Fibroblast of lung (primary cell): ENCODE measurements around the gene E2F1. TPM values are rescaled to one million over a fixed set of nuclear protein-coding genes. Genes with fewer than 3 reads are reported as not detected.
"Not testable (repeated sequence)": the region's sequence is repeated elsewhere in the genome, so short reads cannot be mapped to it uniquely, and the experiment has no call there.

Experiments
- DNase-seq, 2 donors: peaks; one replicate each; pipeline versions ENCODE4 v3.0.0 to v3.0.0-alpha.2; 2010; ENCODE audit warnings: low read depth in 2 of 2
- H2AFZ ChIP-seq: 2 replicates; pipeline ENCODE4 v1.5.1; 2012; ENCODE audit warnings: low read length, control low read depth, inconsistent platforms
- H3K27ac ChIP-seq: 2 replicates; pipeline ENCODE4 v1.5.1; 2011; ENCODE audit warnings: low read length, control low read depth; ENCODE audit not compliant: insufficient read depth
- H3K27me3 ChIP-seq: 2 replicates; pipeline ENCODE4 v1.5.1; 2011; ENCODE audit warnings: mild to moderate bottlenecking, low read length; ENCODE audit not compliant: control insufficient read depth, insufficient read depth
- H3K36me3 ChIP-seq: 2 replicates; pipeline ENCODE4 v1.5.1; 2011; ENCODE audit warnings: low read length; ENCODE audit not compliant: control insufficient read depth, insufficient read depth
- H3K4me1 ChIP-seq: 2 replicates; pipeline ENCODE4 v1.5.1; 2011; ENCODE audit warnings: low read length; ENCODE audit not compliant: control insufficient read depth, insufficient read depth; ENCODE audit errors: extremely low read depth
- H3K4me2 ChIP-seq: 2 replicates; pipeline ENCODE4 v1.5.1; 2011; ENCODE audit warnings: low read length, control low read depth; ENCODE audit not compliant: insufficient read depth; ENCODE audit errors: extremely low read depth
- H3K4me3 ChIP-seq, 4 experiments: fragments of 200-600 bp in 1 of 4; sonication (generic) in 1 of 4; replicated peaks in 1 of 4; 2 replicates each; pipeline ENCODE4 v1.5.1; 2011 to 2016; ENCODE audit warnings: low read length in 4 of 4, low read depth in 3 of 4, mild to moderate bottlenecking in 3 of 4, control low read depth in 2 of 4, inconsistent platforms in 1 of 4, mixed read lengths in 1 of 4; ENCODE audit not compliant: insufficient read depth in 1 of 4; ENCODE audit errors: control extremely low read depth in 1 of 4
- H3K79me2 ChIP-seq: 2 replicates; pipeline ENCODE4 v1.5.1; 2012; ENCODE audit warnings: mild to moderate bottlenecking, low read length, inconsistent platforms; ENCODE audit not compliant: control insufficient read depth, insufficient read depth
- H3K9ac ChIP-seq: 2 replicates; pipeline ENCODE4 v1.5.1; 2011; ENCODE audit warnings: mild to moderate bottlenecking, low read length, control low read depth; ENCODE audit not compliant: insufficient read depth
- H3K9me3 ChIP-seq: 2 replicates; pipeline ENCODE4 v1.5.1; 2012; ENCODE audit warnings: low read depth, low read length; ENCODE audit not compliant: control insufficient read depth, insufficient read depth
- H4K20me1 ChIP-seq: 2 replicates; pipeline ENCODE4 v1.5.1; 2011; ENCODE audit warnings: low read length; ENCODE audit not compliant: control insufficient read depth, insufficient read depth; ENCODE audit errors: extremely low read depth
- EZH2 ChIP-seq: IDR thresholded peaks from 2 replicates; pipeline ENCODE4 v1.5.1; 2012; ENCODE audit warnings: low read length, control low read depth, mild to moderate bottlenecking; ENCODE audit errors: missing control alignments
- polyA plus RNA-seq, 2 donors: library from polyadenylated mRNA; depleted of rRNA in 1 of 2; stranded (reverse) in 1 of 2; unstranded in 1 of 2; fragments of >200 nt; gene quantifications; 2 replicates each; pipeline ENCODE4 v1.2.1, GENCODE V29; 2011 to 2012; ENCODE audit warnings: missing spikeins in 1 of 2
- total RNA-seq: library from RNA; depleted of rRNA; stranded (reverse); fragments of >200 nt; gene quantifications from 2 replicates; pipeline ENCODE4 v1.2.1, GENCODE V29; 2014
- TF ChIP-seq, protein P1 (sequence below), 2 donors: IDR thresholded peaks in 1 of 2; conservative IDR thresholded peaks in 1 of 2; 1 replicate in 1 of 2; 2 replicates in 1 of 2; pipeline ENCODE4 v1.5.1; 2011 to 2012; ENCODE audit warnings: low read length in 2 of 2, control low read depth in 1 of 2, inconsistent platforms in 1 of 2, low read depth in 1 of 2, mild to moderate bottlenecking in 1 of 2

E2F1 gene
- total and polyA plus RNA-seq, 2 donors (not counting 1 experiment from before 2014, with no cell fraction given): 2.1 to 3.5 TPM

DNA sequence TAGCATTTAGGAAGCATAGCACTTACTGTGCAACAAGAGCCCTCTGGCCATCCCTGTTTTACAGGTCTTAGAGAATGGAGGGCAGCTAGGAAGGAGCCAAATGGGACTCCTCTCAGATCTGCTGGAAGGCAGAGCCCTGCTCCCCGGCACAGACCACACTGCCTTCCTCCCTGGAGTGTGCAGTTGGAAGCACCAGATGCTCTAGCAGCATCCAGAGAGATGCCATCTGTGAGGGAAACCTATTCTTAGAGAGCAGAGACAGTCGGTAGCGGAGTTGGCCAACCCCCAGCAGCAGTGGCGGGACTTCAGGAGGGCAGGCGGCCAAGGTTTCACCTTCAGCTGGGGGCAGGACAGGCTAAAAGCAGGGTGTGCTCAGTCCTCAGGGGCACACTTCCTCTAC is 16.7 kb upstream of the E2F1 start:
- Histone ChIP-seq H3K27me3 (no peaks in the 10 kb centered on the region), H2AFZ (no peak overlapping the region), H3K4me2 (no peak overlapping the region), H3K9me3 (no peaks in the 10 kb centered on the region), H4K20me1 (no peaks in the 10 kb centered on the region), H3K79me2 (no peaks in the 10 kb centered on the region), H3K4me1 (no peaks in the 10 kb centered on the region), H3K4me3 (no peak overlapping the region), H3K9ac (no peak overlapping the region), H3K36me3 (no peaks in the 10 kb centered on the region), H3K27ac (no peak overlapping the region)
- DNase-seq: no peak
- TF ChIP-seq, protein P1, sequence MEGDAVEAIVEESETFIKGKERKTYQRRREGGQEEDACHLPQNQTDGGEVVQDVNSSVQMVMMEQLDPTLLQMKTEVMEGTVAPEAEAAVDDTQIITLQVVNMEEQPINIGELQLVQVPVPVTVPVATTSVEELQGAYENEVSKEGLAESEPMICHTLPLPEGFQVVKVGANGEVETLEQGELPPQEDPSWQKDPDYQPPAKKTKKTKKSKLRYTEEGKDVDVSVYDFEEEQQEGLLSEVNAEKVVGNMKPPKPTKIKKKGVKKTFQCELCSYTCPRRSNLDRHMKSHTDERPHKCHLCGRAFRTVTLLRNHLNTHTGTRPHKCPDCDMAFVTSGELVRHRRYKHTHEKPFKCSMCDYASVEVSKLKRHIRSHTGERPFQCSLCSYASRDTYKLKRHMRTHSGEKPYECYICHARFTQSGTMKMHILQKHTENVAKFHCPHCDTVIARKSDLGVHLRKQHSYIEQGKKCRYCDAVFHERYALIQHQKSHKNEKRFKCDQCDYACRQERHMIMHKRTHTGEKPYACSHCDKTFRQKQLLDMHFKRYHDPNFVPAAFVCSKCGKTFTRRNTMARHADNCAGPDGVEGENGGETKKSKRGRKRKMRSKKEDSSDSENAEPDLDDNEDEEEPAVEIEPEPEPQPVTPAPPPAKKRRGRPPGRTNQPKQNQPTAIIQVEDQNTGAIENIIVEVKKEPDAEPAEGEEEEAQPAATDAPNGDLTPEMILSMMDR (conservative IDR thresholded peaks at IDR 0.05 in 1 of 2, IDR thresholded peaks at IDR 0.05 in 1 of 2; ENCODE audit: low read depth in 1 of 2, low read length in 2 of 2): no peak
- TF ChIP-seq EZH2: no peak

DNA sequence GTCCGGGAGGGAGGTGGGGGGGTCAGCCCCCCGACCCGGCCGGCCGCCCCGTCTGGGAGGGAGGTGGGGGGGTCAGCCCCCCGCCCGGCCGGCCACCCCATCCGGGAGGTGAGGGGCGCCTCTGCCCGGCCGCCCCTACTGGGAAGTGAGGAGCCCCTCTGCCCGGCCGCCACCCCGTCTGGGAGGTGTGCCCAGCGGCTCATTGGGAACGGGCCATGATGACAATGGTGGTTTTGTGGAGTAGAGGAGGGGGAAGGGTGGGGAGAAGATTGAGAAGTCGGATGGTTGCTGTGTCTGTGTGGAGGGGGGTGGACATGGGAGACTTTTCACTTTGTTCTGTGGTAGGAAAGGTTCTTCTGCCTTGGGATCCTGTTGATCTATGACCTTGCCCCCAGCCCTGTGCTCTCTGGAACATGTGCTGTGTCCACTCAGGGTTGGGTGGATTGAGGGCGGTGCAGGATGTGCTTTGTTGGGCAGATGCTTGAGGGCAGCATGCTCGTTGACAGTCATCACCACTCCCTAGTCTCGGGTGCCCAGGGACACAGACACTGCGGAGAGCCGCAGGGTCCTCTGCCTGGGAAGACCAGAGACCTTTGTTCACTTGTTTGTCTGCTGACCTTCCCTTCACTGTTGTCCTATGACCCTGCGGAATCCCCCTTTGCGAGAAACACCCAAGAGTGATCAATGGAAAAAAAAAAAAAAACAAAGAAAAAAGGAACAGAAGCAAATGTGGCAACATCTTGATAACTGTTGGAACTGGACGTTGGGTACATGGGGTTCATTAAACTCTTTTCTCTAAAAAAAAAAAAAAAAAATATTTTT is 15.7 kb upstream of the E2F1 start:
- Histone ChIP-seq H3K4me1 (no peaks in the 10 kb centered on the region), H2AFZ (no peak overlapping the region), H3K36me3 (no peaks in the 10 kb centered on the region), H4K20me1 (no peaks in the 10 kb centered on the region), H3K9ac (no peak overlapping the region), H3K79me2 (no peaks in the 10 kb centered on the region), H3K4me3 (no peak overlapping the region), H3K9me3 (no peaks in the 10 kb centered on the region), H3K27ac (no peak overlapping the region), H3K4me2 (no peak overlapping the region), H3K27me3 (no peaks in the 10 kb centered on the region)
- no peak for DNase-seq
- no peak for TF ChIP-seq EZH2
- TF ChIP-seq, protein P1 (conservative IDR thresholded peaks at IDR 0.05 in 1 of 2, IDR thresholded peaks at IDR 0.05 in 1 of 2; ENCODE audit: low read depth in 1 of 2, low read length in 2 of 2): no peak

DNA sequence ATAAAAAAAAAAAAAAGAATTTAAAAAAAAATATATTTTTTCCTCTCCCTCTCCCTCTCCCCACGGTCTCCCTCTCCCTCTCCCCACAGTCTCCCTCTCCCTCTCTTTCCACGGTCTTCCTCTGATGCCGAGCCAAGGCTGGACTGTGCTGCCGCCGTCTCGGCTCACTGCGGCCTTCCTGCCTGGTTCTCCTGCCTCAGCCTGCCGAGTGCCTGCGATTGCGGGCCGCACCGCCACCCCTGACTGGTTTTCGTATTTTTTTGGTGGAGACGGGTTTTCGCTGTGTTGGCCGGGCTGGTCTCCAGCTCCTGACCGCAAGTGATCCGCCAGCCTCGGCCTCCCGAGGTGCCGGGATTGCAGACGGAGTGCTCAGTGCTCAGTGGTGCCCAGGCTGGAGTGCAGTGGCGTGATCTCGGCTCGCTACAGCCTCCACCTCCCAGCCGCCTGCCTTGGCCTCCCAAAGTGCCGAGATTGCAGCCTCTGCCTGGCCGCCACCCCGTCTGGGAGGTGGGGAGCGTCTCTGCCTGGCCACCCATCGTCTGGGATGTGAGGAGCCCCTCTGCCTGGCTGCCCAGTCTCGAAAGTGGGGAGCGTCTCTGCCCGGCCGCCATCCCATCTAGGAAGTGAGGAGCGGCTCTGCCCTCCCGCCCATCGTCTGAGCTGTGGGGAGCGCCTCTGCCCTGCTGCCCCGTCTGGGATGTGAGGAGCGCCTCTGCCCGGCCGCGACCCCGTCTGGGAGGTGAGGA is 14.7 kb upstream of the E2F1 start:
- not testable (repeated sequence) for DNase-seq, H3K4me2 ChIP-seq, H2AFZ ChIP-seq, H3K27me3 ChIP-seq, H4K20me1 ChIP-seq, H3K9me3 ChIP-seq, H3K4me1 ChIP-seq, H3K27ac ChIP-seq, H3K36me3 ChIP-seq, H3K4me3 ChIP-seq, H3K79me2 ChIP-seq, H3K9ac ChIP-seq

DNA sequence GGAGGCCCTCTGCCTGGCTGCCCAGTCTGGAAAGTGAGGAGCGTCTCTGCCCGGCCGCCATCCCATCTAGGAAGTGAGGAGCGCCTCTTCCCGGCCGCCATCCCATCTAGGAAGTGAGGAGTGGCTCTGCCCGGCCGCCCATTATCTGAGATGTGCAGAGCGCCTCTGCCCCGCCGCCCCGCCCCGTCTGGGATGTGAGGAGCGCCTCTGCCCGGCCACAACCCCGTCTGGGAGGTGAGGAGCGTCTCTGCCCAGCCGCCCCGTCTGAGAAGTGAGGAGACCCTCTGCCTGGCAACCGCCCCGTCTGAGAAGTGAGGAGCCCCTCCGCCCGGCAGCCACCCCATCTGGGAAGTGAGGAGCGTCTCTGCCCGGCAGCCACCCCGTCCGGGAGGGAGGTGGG is 12.8 kb upstream of the E2F1 start:
- H4K20me1 ChIP-seq, H3K4me1 ChIP-seq, H3K79me2 ChIP-seq, H3K4me2 ChIP-seq, H3K27ac ChIP-seq, DNase-seq, H3K4me3 ChIP-seq, H3K36me3 ChIP-seq, H2AFZ ChIP-seq, H3K27me3 ChIP-seq, H3K9me3 ChIP-seq, H3K9ac ChIP-seq: not testable (repeated sequence)
